ENCODE results near the gene EEF2K. TPM values are rescaled to one million over a fixed set of nuclear protein-coding genes. Genes with fewer than 3 reads are reported as not detected.

Gene EEF2K
- polyA plus RNA-seq, 2 donors, result 4.6 to 6.9 TPM

DNA sequence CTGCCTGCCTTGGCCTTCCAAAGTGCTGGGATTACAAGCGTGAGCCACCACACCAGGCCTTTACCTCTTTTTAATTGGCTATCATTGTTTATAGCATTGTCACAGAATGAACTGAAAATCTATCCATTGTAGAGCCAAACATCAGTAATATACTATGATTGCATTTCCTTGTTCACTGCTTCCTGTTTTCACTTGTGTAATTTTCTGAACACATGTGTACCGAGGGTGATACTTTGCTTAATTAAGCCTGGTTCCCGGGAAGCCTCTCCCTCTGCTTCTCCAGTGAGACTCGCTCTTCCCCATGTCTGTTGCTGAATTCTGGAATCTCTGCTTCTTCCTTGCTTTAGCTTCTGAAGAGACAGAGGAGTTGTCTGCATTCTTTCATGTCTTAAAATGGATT lies 124.2 kb downstream of the EEF2K start:
- peaks cover 18 to 43% of the 10 kb centered on the region in 2 donors for H3K36me3 ChIP-seq (ENCODE audit: control insufficient read depth in 2 of 2, insufficient read depth in 2 of 2, low read length in 1 of 2)
- H3K9me3 ChIP-seq (ENCODE audit: control insufficient read depth in 2 of 2, insufficient read depth in 1 of 2, low read depth in 1 of 2, low read length in 1 of 2), result no peaks in the 10 kb centered on the region
- H3K27me3 ChIP-seq (ENCODE audit: control insufficient read depth in 1 of 2, insufficient read depth in 2 of 2, low read length in 2 of 2), result no peaks in the 10 kb centered on the region
- H3K4me3 ChIP-seq (ENCODE audit: low read depth in 1 of 2, low read length in 2 of 2), result no peak overlapping the region
- no peak overlapping the region for H3K27ac ChIP-seq (ENCODE audit: low read depth in 2 of 2, low read length in 1 of 2)
- 64 to 66% methylated on average over 4 of the region's 4 CpGs for WGBS, 2 donors
- no peaks in the 10 kb centered on the region for H3K4me1 ChIP-seq (ENCODE audit: control insufficient read depth in 2 of 2, insufficient read depth in 2 of 2, low read length in 1 of 2)

- H3K4me1 ChIP-seq (ENCODE audit: control insufficient read depth in 2 of 2, insufficient read depth in 2 of 2, low read length in 1 of 2), result no peaks in the 10 kb centered on the region
- H3K27ac ChIP-seq (ENCODE audit: low read depth in 2 of 2, low read length in 1 of 2), result no peak overlapping the region
- 74 to 82% methylated on average over 6 of the region's 6 CpGs for WGBS, 2 donors
- H3K9me3 ChIP-seq (ENCODE audit: control insufficient read depth in 2 of 2, insufficient read depth in 1 of 2, low read depth in 1 of 2, low read length in 1 of 2), result peaks cover 4 to 8% of the 10 kb centered on the region in 2 donors
- H3K27me3 ChIP-seq (ENCODE audit: control insufficient read depth in 1 of 2, insufficient read depth in 2 of 2, low read length in 2 of 2), result no peaks in the 10 kb centered on the region
- H3K4me3 ChIP-seq (ENCODE audit: low read depth in 1 of 2, low read length in 2 of 2), result no peak overlapping the region
- peaks cover 10 to 24% of the 10 kb centered on the region in 2 donors for H3K36me3 ChIP-seq (ENCODE audit: control insufficient read depth in 2 of 2, insufficient read depth in 2 of 2, low read length in 1 of 2)
Observed at GRCh38 chr16:22333457-22333994, 127.4 kb downstream of the EEF2K start.

- Histone ChIP-seq H3K4me3 (ENCODE audit: low read depth in 1 of 2, low read length in 2 of 2) (no peak overlapping the region), H3K27me3 (ENCODE audit: control insufficient read depth in 1 of 2, insufficient read depth in 2 of 2, low read length in 2 of 2) (no peaks in the 10 kb centered on the region), H3K4me1 (ENCODE audit: control insufficient read depth in 2 of 2, insufficient read depth in 2 of 2, low read length in 1 of 2) (no peaks in the 10 kb centered on the region), H3K36me3 (ENCODE audit: control insufficient read depth in 2 of 2, insufficient read depth in 2 of 2, low read length in 1 of 2) (peaks cover 7 to 20% of the 10 kb centered on the region in 2 donors), H3K27ac (ENCODE audit: low read depth in 2 of 2, low read length in 1 of 2) (no peak overlapping the region), H3K9me3 (ENCODE audit: control insufficient read depth in 2 of 2, insufficient read depth in 1 of 2, low read depth in 1 of 2, low read length in 1 of 2) (peaks cover 4 to 8% of the 10 kb centered on the region in 2 donors)
- 98% methylated on average over 3 of the region's 3 CpGs for WGBS, 2 donors
Observed at GRCh38 chr16:22335668-22336246, 129.7 kb downstream of the EEF2K start.

DNA sequence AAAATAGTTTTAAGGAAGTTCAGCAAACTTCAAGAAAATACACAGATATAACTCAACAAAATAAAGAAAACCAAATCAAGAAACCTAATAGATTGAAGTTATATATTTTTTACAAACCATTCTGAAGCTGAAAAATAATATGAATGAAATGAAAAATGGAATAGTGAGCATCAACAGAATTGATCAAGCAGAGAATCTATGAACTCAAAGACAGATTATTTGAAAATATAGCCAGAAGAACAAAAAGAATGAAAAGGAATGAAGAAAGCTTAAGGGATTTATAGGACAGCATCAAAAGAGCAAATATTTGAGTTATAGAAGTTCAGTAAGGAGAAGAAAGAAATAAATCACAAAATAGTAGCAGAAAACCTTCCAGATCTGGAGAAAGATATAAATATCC lies 130.5 kb downstream of the EEF2K start:
- Histone ChIP-seq H3K27ac (ENCODE audit: low read depth in 2 of 2, low read length in 1 of 2) (no peak overlapping the region), H3K27me3 (ENCODE audit: control insufficient read depth in 1 of 2, insufficient read depth in 2 of 2, low read length in 2 of 2) (no peaks in the 10 kb centered on the region), H3K36me3 (ENCODE audit: control insufficient read depth in 2 of 2, insufficient read depth in 2 of 2, low read length in 1 of 2) (peaks cover 7 to 18% of the 10 kb centered on the region in 2 donors), H3K9me3 (ENCODE audit: control insufficient read depth in 2 of 2, insufficient read depth in 1 of 2, low read depth in 1 of 2, low read length in 1 of 2) (peaks cover 4 to 8% of the 10 kb centered on the region in 2 donors), H3K4me3 (ENCODE audit: low read depth in 1 of 2, low read length in 2 of 2) (no peak overlapping the region), H3K4me1 (ENCODE audit: control insufficient read depth in 2 of 2, insufficient read depth in 2 of 2, low read length in 1 of 2) (no peaks in the 10 kb centered on the region)

DNA sequence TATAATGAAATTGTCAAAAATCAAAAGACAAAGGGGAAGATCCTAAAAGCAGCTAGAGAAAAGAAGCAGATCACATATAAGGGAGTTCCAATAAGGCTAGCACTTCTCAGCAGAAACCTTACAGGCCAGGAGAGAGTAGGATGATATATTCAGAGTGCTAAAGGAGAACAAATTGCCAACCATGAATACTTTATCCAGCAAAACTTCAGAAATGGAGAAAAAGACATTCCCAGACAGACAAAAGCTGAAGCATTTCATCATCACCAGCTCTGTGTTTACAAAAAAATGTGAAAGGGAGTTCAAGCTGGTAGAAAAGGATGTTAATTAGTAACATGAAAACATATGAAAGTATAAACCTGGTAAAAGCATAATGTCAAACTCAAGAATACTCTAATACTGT lies 131.0 kb downstream of the EEF2K start:
- Histone ChIP-seq H3K36me3 (ENCODE audit: control insufficient read depth in 2 of 2, insufficient read depth in 2 of 2, low read length in 1 of 2) (peaks cover 7 to 16% of the 10 kb centered on the region in 2 donors), H3K27ac (ENCODE audit: low read depth in 2 of 2, low read length in 1 of 2) (no peak overlapping the region), H3K27me3 (ENCODE audit: control insufficient read depth in 1 of 2, insufficient read depth in 2 of 2, low read length in 2 of 2) (no peaks in the 10 kb centered on the region), H3K9me3 (ENCODE audit: control insufficient read depth in 2 of 2, insufficient read depth in 1 of 2, low read depth in 1 of 2, low read length in 1 of 2) (peaks cover 4 to 8% of the 10 kb centered on the region in 2 donors), H3K4me3 (ENCODE audit: low read depth in 1 of 2, low read length in 2 of 2) (no peak overlapping the region), H3K4me1 (ENCODE audit: control insufficient read depth in 2 of 2, insufficient read depth in 2 of 2, low read length in 1 of 2) (no peaks in the 10 kb centered on the region)

DNA sequence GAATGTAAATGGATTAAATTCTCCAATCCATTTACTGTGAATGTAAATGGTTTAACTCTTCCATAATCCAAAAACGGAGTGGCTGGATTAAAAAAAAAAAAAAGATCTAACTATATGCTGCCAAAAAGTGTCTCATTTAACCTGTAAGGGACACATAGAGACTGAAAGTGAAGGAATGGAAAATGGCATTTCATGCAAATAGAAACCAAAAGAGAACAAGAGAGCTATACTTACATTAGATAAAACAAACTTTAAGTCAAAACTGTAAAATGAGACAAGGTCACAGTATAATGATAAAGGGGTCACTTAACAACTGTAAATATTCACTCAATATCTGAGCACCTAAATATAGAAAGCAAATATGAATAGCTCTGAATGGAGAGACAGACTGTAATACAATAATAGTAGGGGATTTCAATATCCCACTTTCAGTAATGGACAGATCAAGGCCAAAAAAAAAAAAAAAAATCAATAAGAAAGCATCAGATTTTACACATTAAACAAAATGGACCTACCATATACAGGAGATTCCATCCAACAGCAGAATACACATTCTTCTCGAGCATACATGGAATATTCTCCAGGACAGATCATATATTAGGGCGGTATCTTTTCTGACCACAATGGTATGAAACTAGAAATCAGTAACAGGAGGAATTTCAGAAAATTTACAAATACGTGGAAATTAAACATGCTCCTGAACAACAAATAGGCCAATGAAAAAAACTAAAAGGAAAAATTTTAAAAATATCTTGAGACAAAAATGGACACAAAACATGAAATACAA lies 132.0 kb downstream of the EEF2K start:
- H3K27me3 ChIP-seq (ENCODE audit: control insufficient read depth in 1 of 2, insufficient read depth in 2 of 2, low read length in 2 of 2), result no peaks in the 10 kb centered on the region
- H3K4me3 ChIP-seq (ENCODE audit: low read depth in 1 of 2, low read length in 2 of 2), result no peak overlapping the region
- H3K9me3 ChIP-seq (ENCODE audit: control insufficient read depth in 2 of 2, insufficient read depth in 1 of 2, low read depth in 1 of 2, low read length in 1 of 2), result peaks cover 4 to 8% of the 10 kb centered on the region in 2 donors
- no peaks in the 10 kb centered on the region for H3K4me1 ChIP-seq (ENCODE audit: control insufficient read depth in 2 of 2, insufficient read depth in 2 of 2, low read length in 1 of 2)
- 94% methylated on average over 4 of the region's 4 CpGs for WGBS, 2 donors
- H3K36me3 ChIP-seq (ENCODE audit: control insufficient read depth in 2 of 2, insufficient read depth in 2 of 2, low read length in 1 of 2), result peaks cover 7 to 13% of the 10 kb centered on the region in 2 donors
- H3K27ac ChIP-seq (ENCODE audit: low read depth in 2 of 2, low read length in 1 of 2), result no peak overlapping the region

Other genes with a start within 250 kb of the EEF2K start
- not detected for gene PDZD9, start 205.2 kb upstream of the EEF2K start, polyA plus RNA-seq
- gene MOSMO, start 198.2 kb upstream of the EEF2K start, polyA plus RNA-seq, result 10 to 100 TPM in 1 of 2 donors, 1 to 10 TPM in 1; 6.8 to 13.1 TPM
- under 1 TPM; 0.01 to 0.24 TPM for gene VWA3A, start 113.7 kb upstream of the EEF2K start, polyA plus RNA-seq
- under 1 TPM in 1 of 2 donors, not detected in 1; 0.04 TPM for gene SDR42E2, start 43.8 kb upstream of the EEF2K start, polyA plus RNA-seq
- 10 to 100 TPM; 20.2 to 20.3 TPM for gene POLR3E, start 91.1 kb downstream of the EEF2K start, polyA plus RNA-seq
- 1 to 10 TPM; 4.5 to 6.3 TPM for gene CDR2, start 168.3 kb downstream of the EEF2K start, polyA plus RNA-seq